ENCODE measurements around the gene DEAF1. TPM values are rescaled to one million over a fixed set of nuclear protein-coding genes. Genes with fewer than 3 reads are reported as not detected.

The DEAF1 gene
- total RNA-seq, 2 experiments from 2014 or later, result 44.0 to 48.8 TPM

GRCh38 chr11:626475-627307 is 68.3 kb downstream of the DEAF1 start, which contains the start of gene SCT:
Gene SCT (minus strand): TSS chr11:627181. CDS start chr11:627143, 38 bp downstream.
- peaks cover 21% of the 10 kb centered on the region for H3K4me1 Mint-ChIP-seq
- DNase-seq, result no peak
- ChIA-PET POLR2A (no interaction called here), CTCF (interaction anchor here (0.6 kb wide), 1 partner anchor 67 kb away, joined by 3 read pairs; no protein-coding TSS in a partner anchor)
- H3K27ac Mint-ChIP-seq, result no peak within 1 kb of the TSS
- peaks cover 25% of the 10 kb centered on the region for H3K27me3 Mint-ChIP-seq
- H3K4me3 Mint-ChIP-seq, result no peak within 1 kb of the TSS
- peaks cover 2% of the 10 kb centered on the region for H3K36me3 Mint-ChIP-seq (ENCODE audit: low read depth)
- no peaks in the 10 kb centered on the region for H3K9me3 Mint-ChIP-seq

DNA sequence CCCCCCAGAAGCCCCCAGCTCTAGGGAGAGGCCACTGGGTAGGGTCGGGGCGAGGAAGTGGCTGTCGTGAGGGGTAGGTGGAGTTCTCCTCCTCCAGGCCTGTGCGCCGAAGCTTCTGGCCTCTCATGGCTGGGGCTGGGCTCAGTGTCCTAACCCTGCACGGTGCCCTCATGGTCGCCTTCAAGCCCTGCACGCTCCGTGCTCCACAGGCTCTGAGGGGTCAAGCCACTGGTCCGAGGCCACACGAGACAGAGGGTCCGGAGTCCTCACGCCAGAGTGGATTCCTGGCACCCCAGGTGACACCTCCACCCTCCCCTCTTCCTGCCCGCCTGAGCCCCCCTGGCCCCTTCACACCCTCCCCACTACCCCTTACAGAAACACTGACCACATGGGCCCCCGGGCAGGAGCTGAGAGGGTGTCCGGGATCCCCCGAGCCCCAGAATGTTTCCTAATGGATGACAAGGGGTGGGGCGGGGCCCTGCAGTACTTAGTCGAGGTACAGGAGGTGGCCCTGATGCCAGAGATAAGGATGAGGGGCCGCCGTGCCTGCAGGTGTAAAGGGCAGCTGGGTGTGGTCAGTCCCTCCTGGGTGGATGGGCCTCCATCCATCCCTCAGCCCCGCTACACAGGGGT is 69.3 kb downstream of the DEAF1 start:
- H3K36me3 Mint-ChIP-seq (ENCODE audit: low read depth), result peaks cover 2% of the 10 kb centered on the region
- ChIA-PET POLR2A (no interaction called here), CTCF (interaction anchor here (0.6 to 0.8 kb wide), 2 partner anchors 10 to 68 kb away, joined by 3 read pairs; partner anchors contain the start of gene IRF7)
- H3K27me3 Mint-ChIP-seq, result peaks cover 25% of the 10 kb centered on the region
- H3K27ac Mint-ChIP-seq, result no peak overlapping the region
- DNase-seq, result no peak
- H3K9me3 Mint-ChIP-seq, result no peaks in the 10 kb centered on the region
- H3K4me1 Mint-ChIP-seq, result peaks cover 21% of the 10 kb centered on the region
- no peak overlapping the region for H3K4me3 Mint-ChIP-seq

DNA sequence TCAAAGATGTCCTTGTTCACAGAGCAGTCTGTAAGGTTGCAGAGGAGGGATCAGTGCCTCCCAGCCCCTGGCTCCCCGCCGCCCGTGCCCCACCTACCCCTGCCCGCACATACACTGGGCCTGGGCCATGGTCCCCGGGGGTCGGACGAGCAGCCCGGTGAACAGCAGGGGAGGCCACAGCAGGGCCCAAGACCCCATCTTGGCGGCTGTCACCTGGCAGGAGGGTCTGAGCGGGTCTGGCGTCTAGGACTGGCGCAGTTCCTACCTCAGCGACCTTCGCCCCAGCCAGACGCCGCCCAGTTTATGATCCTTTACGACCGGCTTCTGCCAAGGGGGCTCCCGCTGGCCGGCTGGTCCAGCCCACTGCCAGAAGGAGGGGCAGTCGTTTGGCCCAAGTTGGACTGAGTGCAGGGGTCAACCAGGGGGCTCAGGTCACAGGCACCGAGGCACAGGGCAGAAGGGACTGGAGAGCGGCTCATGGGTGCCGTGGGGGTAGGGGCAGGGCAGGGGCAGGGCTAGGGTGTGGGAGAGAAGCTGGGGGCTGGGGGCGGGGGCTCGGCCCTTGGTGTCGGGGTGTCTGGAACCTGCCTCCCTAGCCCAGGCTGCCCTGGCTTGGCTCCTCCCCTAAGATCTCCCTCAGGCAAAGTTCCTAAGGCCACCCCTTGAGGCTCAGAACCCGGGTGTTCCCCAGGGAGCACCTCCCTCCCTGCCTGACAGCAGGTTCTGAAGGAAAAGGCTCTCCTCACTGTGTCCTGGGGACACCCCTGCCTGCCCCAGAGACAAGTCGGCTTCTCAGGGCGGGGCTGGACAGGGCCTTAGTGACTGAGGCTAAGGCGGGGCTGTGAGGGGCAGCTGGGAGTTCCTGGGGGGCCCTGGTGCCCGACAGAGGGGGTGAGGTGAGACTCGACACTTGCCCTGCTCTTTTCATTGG is 70.1 kb downstream of the DEAF1 start, which contains the start of gene CDHR5:
Gene CDHR5 (minus strand): TSS at position 251 of the 931 bp plus-strand sequence. CDS start 53 bp downstream, at position 198.
- ChIA-PET POLR2A (no interaction called here), CTCF (interaction anchor here (0.8 to 1.9 kb wide), 2 partner anchors 9 to 71 kb away, joined by 3 to 8 read pairs; partner anchors contain the start of gene IRF7)
- peaks cover 2% of the 10 kb centered on the region for H3K36me3 Mint-ChIP-seq (ENCODE audit: low read depth)
- no peaks in the 10 kb centered on the region for H3K9me3 Mint-ChIP-seq
- peaks cover 21% of the 10 kb centered on the region for H3K4me1 Mint-ChIP-seq
- H3K27me3 Mint-ChIP-seq, result peaks cover 25% of the 10 kb centered on the region
- no peak within 1 kb of the TSS for H3K4me3 Mint-ChIP-seq
- H3K27ac Mint-ChIP-seq, result no peak within 1 kb of the TSS
- no peak for DNase-seq

- no peaks in the 10 kb centered on the region for H3K36me3 Mint-ChIP-seq (ENCODE audit: low read depth)
- peaks cover 22% of the 10 kb centered on the region for H3K27me3 Mint-ChIP-seq
- ChIA-PET POLR2A (no interaction called here), CTCF (interaction anchor here (1.9 kb wide), 1 partner anchor 72 kb away, joined by 8 read pairs; no protein-coding TSS in a partner anchor)
- H3K9me3 Mint-ChIP-seq, result no peaks in the 10 kb centered on the region
- DNase-seq, result no peak
- peaks cover 15% of the 10 kb centered on the region for H3K4me1 Mint-ChIP-seq
- H3K4me3 Mint-ChIP-seq, result no peak overlapping the region
- H3K27ac Mint-ChIP-seq, result no peak overlapping the region
Observed at GRCh38 chr11:623999-624704, 70.9 kb downstream of the DEAF1 start.

- peaks cover 8% of the 10 kb centered on the region for H3K4me1 Mint-ChIP-seq
- H3K36me3 Mint-ChIP-seq (ENCODE audit: low read depth), result no peaks in the 10 kb centered on the region
- ChIA-PET CTCF (interaction anchor here (1.9 kb wide), 1 partner anchor 73 kb away, joined by 8 read pairs; no protein-coding TSS in a partner anchor), POLR2A (no interaction called here)
- H3K27ac Mint-ChIP-seq, result no peak overlapping the region
- H3K27me3 Mint-ChIP-seq, result peaks cover 17% of the 10 kb centered on the region
- no peak for DNase-seq
- H3K9me3 Mint-ChIP-seq, result no peaks in the 10 kb centered on the region
- H3K4me3 Mint-ChIP-seq, result no peak overlapping the region
Observed at GRCh38 chr11:623349-623869, 71.6 kb downstream of the DEAF1 start.

GRCh38 chr11:621838-622237 is 73.2 kb downstream of the DEAF1 start:
- CTCF ChIA-PET, result no interaction called here
- no peak overlapping the region for H3K27ac Mint-ChIP-seq

GRCh38 chr11:620935-621814 is 73.8 kb downstream of the DEAF1 start:
- no peak for DNase-seq
- Mint-ChIP-seq H3K4me1 (peaks cover 8% of the 10 kb centered on the region), H3K27ac (no peak overlapping the region), H3K9me3 (no peaks in the 10 kb centered on the region), H3K27me3 (peaks cover 2% of the 10 kb centered on the region), H3K4me3 (no peak overlapping the region), H3K36me3 (ENCODE audit: low read depth) (no peaks in the 10 kb centered on the region)
- CTCF ChIA-PET, result no interaction called here
- POLR2A ChIA-PET, result interaction anchor here (0.8 kb wide), 1 partner anchor 8 kb away, joined by 7 read pairs; no protein-coding TSS in a partner anchor

More at GRCh38 chr11:621838-622237, 73.2 kb downstream of the DEAF1 start:
- no peaks in the 10 kb centered on the region for H3K36me3 Mint-ChIP-seq (ENCODE audit: low read depth)
- H3K4me1 Mint-ChIP-seq, result peaks cover 1% of the 10 kb centered on the region
- H3K4me3 Mint-ChIP-seq, result no peak overlapping the region
- no peak for DNase-seq
- POLR2A ChIA-PET, result no interaction called here
- H3K27me3 Mint-ChIP-seq, result peaks cover 7% of the 10 kb centered on the region
- no peaks in the 10 kb centered on the region for H3K9me3 Mint-ChIP-seq

GRCh38 chr11:620201-620600 is 74.8 kb downstream of the DEAF1 start:
- H3K27me3 Mint-ChIP-seq, result no peaks in the 10 kb centered on the region
- ChIA-PET POLR2A (no interaction called here), CTCF (no interaction called here)
- H3K4me1 Mint-ChIP-seq, result peaks cover 12% of the 10 kb centered on the region
- no peak overlapping the region for H3K27ac Mint-ChIP-seq
- no peaks in the 10 kb centered on the region for H3K9me3 Mint-ChIP-seq
- no peak overlapping the region for H3K4me3 Mint-ChIP-seq
- DNase-seq, result no peak
- peaks cover 3% of the 10 kb centered on the region for H3K36me3 Mint-ChIP-seq (ENCODE audit: low read depth)

DNA sequence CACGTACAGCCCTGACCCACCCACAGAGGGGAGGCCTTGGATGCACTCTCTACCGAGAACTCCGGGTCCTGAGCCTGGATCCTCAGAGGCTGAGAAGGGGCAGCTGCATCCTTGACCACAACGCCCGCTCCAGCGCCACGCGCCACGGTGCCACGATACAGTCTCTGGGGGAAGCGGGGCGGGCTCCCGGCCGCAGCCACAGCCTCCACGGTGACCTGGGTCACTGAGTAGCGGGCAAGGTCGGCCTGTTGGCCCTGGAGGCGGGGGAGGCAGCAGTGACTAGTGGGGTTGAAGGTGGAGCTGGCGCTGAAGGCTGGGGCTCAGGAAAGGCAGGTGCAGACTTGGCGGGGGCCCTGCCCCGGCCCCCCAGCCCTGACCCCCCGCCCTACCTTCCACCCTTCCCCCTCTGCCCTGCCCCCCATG is 75.4 kb downstream of the DEAF1 start:
- no peak overlapping the region for H3K4me3 Mint-ChIP-seq
- CTCF ChIA-PET, result no interaction called here
- H3K27ac Mint-ChIP-seq, result no peak overlapping the region
- DNase-seq, result no peak
- peaks cover 12% of the 10 kb centered on the region for H3K4me1 Mint-ChIP-seq
- H3K36me3 Mint-ChIP-seq (ENCODE audit: low read depth), result peaks cover 6% of the 10 kb centered on the region
- no peaks in the 10 kb centered on the region for H3K27me3 Mint-ChIP-seq
- H3K9me3 Mint-ChIP-seq, result no peaks in the 10 kb centered on the region
- POLR2A ChIA-PET, result no interaction called here

DNA sequence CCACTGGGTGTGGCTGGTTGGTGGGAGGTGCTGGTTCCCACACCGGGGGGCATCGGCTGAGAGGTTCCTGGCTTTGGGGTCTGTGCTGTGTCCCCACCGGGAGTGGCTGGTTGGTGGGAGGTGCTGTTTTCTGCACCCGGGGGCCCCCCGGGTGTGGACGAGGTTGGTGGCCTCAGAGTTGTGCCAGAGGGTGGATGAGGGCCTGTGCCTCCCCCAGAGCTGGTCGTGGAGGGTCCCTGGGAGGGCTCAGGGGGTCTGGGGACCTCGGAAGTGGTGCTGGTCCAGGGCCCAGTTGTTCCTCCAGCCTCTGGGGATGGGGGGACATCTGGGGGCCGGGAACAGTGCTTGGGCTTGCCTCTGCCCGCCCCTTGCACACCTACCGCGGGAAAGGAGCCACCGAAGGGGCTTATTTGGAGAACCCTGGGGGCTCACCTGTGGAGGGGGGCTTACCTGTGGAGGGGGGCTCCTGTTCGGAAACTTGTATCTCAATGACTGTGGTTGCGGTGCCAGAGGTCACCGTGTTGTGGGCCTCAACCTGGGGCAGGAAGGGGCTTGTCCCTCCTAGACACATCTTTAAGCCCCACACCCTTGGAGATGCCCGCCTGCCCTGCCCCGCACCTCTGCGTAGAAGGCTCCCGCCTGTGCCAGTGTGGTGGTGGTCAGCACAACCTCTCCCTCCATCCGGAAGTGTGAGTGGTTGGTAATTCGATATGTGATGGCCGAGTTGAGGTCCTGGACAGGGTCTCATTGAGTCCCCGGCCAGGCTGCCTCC is 76.0 kb downstream of the DEAF1 start:
- no peak for DNase-seq
- Mint-ChIP-seq H3K9me3 (no peaks in the 10 kb centered on the region), H3K27me3 (no peaks in the 10 kb centered on the region), H3K4me3 (no peak overlapping the region), H3K27ac (no peak overlapping the region), H3K4me1 (peaks cover 16% of the 10 kb centered on the region), H3K36me3 (ENCODE audit: low read depth) (peaks cover 12% of the 10 kb centered on the region)
- CTCF ChIA-PET, result no interaction called here
- POLR2A ChIA-PET, result no interaction called here

Measured in activated CD4-positive, alpha-beta T cell treated with anti-CD3 and anti-CD28 coated beads, Interleukin-2, amount 10 ng/mL, durations not matched to agents 7 days and 5 days (primary cell).